Fibroblast of the aortic adventitia (primary cell): Measurements from ENCODE around the gene GRIP2. TPM values are rescaled to one million over a fixed set of nuclear protein-coding genes. Genes with fewer than 3 reads are reported as not detected.

Experiments used
- DNase-seq: peaks from one replicate; pipeline ENCODE4 v3.0.0-alpha.2; 2010; ENCODE audit warnings: low read depth
- H3K4me3 ChIP-seq: 2 replicates; pipeline ENCODE4 v1.5.1; 2011; ENCODE audit warnings: low read depth, mild to moderate bottlenecking, control low read depth, low read length, moderate library complexity
- total RNA-seq: library from RNA; depleted of rRNA; stranded (reverse); fragments of >200 nt; gene quantifications from 2 replicates; pipeline ENCODE4 v1.2.3, GENCODE V29; 2012; ENCODE audit warnings: low replicate concordance
- TF ChIP-seq, protein P1 (sequence below): IDR thresholded peaks from 2 replicates; pipeline ENCODE4 v1.5.1; 2011; ENCODE audit warnings: mild to moderate bottlenecking, low read length, control low read depth, inconsistent platforms; ENCODE audit not compliant: insufficient read depth

Gene GRIP2
- total RNA-seq, 1 donor: 0.90 TPM

DNA sequence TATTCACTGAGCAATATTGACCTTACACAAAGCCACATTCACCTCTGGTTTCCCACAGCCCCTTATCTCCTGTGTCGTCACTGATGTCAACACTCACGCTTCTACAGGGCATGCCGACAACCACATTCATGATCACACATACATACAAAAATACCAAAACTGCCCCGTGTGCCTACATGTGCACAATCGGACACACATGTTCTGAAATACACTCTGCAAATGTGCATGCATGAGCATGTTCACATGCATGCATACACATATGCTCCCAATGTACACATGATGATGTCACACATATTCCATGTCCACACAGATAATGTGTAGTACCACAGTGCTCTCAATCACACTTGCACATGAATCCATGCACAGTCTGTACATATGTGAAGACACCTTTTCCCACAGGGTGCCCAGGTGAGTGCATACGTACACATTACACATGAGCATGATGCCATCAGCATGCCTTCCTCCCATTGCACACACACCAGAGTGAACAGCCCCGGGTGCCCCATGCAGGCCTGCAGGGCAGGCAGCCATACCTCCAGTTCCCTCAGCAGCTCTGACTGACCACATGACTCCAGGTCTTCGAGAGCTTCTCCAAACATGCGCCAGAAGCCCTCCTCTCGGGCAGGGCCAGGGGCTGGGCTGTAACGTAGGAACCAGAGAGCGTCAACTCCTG lies 37.0 kb downstream of the GRIP2 start:
- H3K4me3 ChIP-seq: no peak overlapping the region
- TF ChIP-seq, protein P1, sequence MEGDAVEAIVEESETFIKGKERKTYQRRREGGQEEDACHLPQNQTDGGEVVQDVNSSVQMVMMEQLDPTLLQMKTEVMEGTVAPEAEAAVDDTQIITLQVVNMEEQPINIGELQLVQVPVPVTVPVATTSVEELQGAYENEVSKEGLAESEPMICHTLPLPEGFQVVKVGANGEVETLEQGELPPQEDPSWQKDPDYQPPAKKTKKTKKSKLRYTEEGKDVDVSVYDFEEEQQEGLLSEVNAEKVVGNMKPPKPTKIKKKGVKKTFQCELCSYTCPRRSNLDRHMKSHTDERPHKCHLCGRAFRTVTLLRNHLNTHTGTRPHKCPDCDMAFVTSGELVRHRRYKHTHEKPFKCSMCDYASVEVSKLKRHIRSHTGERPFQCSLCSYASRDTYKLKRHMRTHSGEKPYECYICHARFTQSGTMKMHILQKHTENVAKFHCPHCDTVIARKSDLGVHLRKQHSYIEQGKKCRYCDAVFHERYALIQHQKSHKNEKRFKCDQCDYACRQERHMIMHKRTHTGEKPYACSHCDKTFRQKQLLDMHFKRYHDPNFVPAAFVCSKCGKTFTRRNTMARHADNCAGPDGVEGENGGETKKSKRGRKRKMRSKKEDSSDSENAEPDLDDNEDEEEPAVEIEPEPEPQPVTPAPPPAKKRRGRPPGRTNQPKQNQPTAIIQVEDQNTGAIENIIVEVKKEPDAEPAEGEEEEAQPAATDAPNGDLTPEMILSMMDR: no peak
- DNase-seq: no peak

DNA sequence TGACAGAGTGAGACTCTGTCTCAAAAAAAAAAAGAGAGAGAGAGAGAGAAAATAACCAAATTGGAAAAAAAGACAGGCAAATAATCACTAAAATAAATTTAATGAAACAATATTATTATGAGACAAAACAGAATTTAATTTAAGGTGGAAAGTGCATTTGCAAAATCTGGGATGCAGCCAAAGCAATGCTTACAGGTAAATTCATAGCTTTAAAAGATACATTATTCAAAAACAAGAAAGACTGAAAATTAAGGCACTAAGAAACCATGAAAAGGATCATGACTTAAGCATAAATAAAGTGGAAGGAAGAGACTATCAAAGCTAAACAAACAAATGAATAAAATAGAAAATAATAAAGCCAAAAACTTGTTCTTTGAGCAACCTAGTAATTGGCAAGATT lies 37.7 kb downstream of the GRIP2 start:
- no peak for DNase-seq
- no peak overlapping the region for H3K4me3 ChIP-seq
- TF ChIP-seq, protein P1: no peak

DNA sequence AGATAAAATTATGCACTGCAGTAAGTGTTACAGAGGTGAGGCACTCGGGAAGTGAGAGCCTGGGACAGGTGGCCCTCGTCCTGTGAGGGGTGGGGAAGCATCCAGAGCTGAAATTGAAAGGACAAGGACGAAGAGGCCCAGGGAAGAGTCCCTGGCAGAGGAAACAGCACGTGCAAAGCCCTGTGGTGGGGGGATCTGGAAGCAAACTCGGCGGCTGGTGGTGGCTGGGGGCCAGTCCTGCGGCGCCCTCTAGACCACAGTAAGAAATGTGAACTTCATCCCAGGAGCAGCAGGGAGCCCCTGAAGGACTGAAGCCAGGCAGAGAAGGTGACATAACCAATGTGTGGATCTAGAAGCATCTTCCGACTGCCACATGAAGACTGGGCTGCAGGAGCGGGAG lies 42.8 kb downstream of the GRIP2 start:
- H3K4me3 ChIP-seq: no peak overlapping the region
- TF ChIP-seq, protein P1: no peak
- no peak for DNase-seq

DNA sequence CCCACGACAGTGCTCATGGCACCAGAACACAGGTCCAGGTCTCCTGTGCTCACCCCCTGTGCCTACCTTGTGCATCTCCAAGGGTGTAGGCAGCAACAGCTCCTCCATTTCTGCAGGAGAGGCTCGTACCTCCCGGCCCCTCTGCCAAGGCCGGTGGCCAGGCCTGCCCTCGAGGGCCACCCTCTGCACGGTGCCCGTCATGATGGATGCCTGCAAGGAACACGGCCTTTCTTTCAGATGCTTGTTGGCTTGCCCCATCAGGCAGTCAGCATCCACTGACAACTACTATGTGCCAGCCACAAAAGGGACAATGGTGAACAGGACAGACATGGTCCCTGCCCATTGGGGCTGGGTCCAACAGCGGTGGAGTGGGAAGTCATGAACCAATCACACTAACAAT lies 43.8 kb downstream of the GRIP2 start:
- DNase-seq: no peak
- H3K4me3 ChIP-seq: no peak overlapping the region
- TF ChIP-seq, protein P1: no peak

DNA sequence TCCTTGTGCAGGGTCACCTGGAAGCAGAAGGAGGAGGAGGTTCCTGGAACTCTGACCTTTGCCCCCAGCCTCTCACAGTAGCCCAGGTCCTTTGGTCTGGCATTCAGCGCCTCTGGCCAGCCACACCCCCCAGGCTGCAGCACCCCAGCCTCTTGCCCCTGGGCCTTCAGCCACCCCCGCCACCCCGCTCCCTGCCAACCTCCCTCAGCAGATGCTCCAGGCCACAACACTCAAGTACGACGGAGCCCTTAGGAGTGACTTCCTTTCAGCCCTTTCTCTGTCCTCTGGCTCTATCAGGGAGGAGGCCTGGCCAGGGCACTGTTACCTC lies 45.2 kb downstream of the GRIP2 start:
- no peak for DNase-seq
- TF ChIP-seq, protein P1: no peak
- no peak overlapping the region for H3K4me3 ChIP-seq

DNA sequence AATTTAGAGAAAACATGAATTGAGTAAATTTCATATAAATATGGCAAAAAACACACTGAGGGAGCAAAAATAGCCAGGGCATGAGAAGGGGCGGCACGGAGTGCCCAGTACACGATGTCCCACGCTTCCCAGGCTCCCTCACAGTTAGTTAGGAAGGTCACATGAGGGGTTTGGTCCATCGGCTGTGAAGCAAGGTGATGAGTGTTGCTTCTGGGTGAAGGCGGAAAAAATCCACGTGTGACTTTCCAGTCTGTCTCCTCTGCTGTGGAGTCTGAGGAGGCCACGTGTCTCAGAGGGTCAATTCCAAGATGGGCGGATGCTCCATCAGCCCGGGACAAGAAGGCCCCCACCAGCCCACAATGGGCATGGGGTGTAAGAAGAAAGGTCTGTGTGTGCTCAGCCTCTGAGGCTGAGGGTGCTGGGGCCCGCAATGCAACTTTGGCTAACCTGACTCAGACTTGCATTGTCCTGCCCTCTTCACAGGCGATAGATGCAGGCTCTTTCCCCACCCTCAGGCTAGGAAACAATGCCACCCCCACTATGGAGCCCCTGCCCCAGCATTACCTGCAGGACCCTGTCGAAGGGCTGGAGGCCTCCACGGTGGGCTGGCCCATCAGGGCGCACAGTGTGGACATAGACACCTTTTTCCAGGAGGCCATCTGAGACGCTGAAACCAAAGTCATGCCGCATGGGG lies 45.7 kb downstream of the GRIP2 start:
- TF ChIP-seq, protein P1: no peak
- H3K4me3 ChIP-seq: no peak overlapping the region
- no peak for DNase-seq
